Measurements from ENCODE around the gene MDK. TPM values are rescaled to one million over a fixed set of nuclear protein-coding genes. Genes with fewer than 3 reads are reported as not detected.

Gene MDK
- total RNA-seq, 2 experiments from 2014 or later = 5.5 to 6.5 TPM

GRCh38 chr11:46343520-46343919 is 37.9 kb upstream of the MDK start:
- no peaks in the 10 kb centered on the region for H3K9me3 Mint-ChIP-seq
- Histone ChIP-seq H3K9me3 (ENCODE audit: control insufficient read depth in 1 of 2, insufficient read depth in 1 of 2, low read length in 2 of 2) (no peaks in the 10 kb centered on the region), H3K27ac (ENCODE audit: low read depth in 1 of 2, low read length in 2 of 2) (peak overlapping the region in 1 of 2 donors; percentile 4), H3K36me3 (ENCODE audit: insufficient read depth, low read length) (no peaks in the 10 kb centered on the region), H3K4me3 (ENCODE audit: low read length) (no peak overlapping the region), H3K4me1 (ENCODE audit: insufficient read depth, low read length) (peaks cover 85% of the 10 kb centered on the region), H3K27me3 (ENCODE audit: control insufficient read depth in 1 of 2, insufficient read depth in 2 of 2, low read length in 2 of 2) (no peaks in the 10 kb centered on the region)
- ChIA-PET CTCF (no interaction called here), POLR2A (interaction anchor here (14.3 kb wide), 1 partner anchor 10 kb away, joined by 266 read pairs; no protein-coding TSS in a partner anchor)
- no peak for TF ChIP-seq CTCF (IDR thresholded peaks at IDR 0.05)
- no peak for ATAC-seq (ENCODE audit: poor library complexity)
- DNase-seq = no peak
- H3K4me3 Mint-ChIP-seq = peak overlapping the region; percentile 72
- intact Hi-C loops (cut with DNase I, micrococcal nuclease) = loop anchor here in 1 of 2 experiments (10.0 kb wide), 1 partner anchor 191 kb away; no protein-coding TSS in a partner anchor
- peaks cover 82% of the 10 kb centered on the region for H3K4me1 Mint-ChIP-seq (ENCODE audit: low read depth)
- H3K27ac Mint-ChIP-seq = peak overlapping the region; percentile 80
- no peaks in the 10 kb centered on the region for H3K27me3 Mint-ChIP-seq
- peaks cover 13% of the 10 kb centered on the region for H3K36me3 Mint-ChIP-seq (ENCODE audit: low read depth)

DNA sequence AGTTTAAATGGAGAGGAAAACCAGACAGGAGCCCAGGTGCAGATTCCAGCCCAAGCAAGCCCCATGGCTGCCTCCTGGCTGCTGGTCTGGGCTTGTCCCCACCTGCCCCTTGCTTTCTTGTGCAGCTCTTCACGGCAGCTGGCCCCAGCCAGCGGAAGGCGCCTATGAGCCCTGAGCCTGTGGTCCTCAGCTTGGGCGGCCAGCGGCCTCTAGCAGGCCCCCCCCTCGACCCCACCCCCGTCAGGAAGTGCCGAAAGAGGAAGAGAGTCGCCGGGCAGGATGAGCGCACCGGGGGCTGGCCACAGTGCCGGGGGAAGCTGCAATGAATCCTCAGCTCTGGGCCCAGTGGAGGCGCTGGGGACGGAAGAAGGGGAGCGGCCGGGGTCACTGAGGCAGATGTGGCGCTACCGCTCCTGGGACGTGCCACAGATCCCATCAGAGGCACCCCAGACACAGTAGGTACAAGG is 36.3 kb upstream of the MDK start:
- H3K4me1 Mint-ChIP-seq (ENCODE audit: low read depth) = peaks cover 83% of the 10 kb centered on the region
- H3K27me3 Mint-ChIP-seq = no peaks in the 10 kb centered on the region
- H3K27ac ChIP-seq (ENCODE audit: low read depth in 1 of 2, low read length in 2 of 2) = peak overlapping the region; percentile 36 to 51
- DNase-seq (peak in 3 of 14 experiments; percentile 39 to 59 (median 59)), ATAC-seq (ENCODE audit: poor library complexity) (no peak)
- H3K36me3 Mint-ChIP-seq (ENCODE audit: low read depth) = peaks cover 23% of the 10 kb centered on the region
- intact Hi-C loops (cut with DNase I, micrococcal nuclease) = loop anchor here (5.0 to 10.0 kb wide), 2 partner anchors 190 to 223 kb away; partner anchors contain the start of gene PHF21A (in 1 of the 2)
- peak overlapping the region; percentile 61 for H3K4me3 ChIP-seq (ENCODE audit: low read length)
- no peaks in the 10 kb centered on the region for H3K9me3 ChIP-seq (ENCODE audit: control insufficient read depth in 1 of 2, insufficient read depth in 1 of 2, low read length in 2 of 2)
- H3K27ac Mint-ChIP-seq = peak overlapping the region; percentile 80
- POLR2A ChIA-PET = interaction anchor here (1.1 to 14.3 kb wide), 5 partner anchors 12 to 215 kb away, joined by 3 to 266 read pairs (median 4); no protein-coding TSS in a partner anchor
- CTCF ChIA-PET = interaction anchor here (1.2 to 5.2 kb wide), 3 partner anchors 14 to 37 kb away, joined by 3 to 34 read pairs (median 6); no protein-coding TSS in a partner anchor
- H3K4me3 Mint-ChIP-seq = peak overlapping the region; percentile 88
- no peaks in the 10 kb centered on the region for H3K9me3 Mint-ChIP-seq
- peaks cover 6% of the 10 kb centered on the region for H3K36me3 ChIP-seq (ENCODE audit: insufficient read depth, low read length)
- peaks cover 85% of the 10 kb centered on the region for H3K4me1 ChIP-seq (ENCODE audit: insufficient read depth, low read length)
- H3K27me3 ChIP-seq (ENCODE audit: control insufficient read depth in 1 of 2, insufficient read depth in 2 of 2, low read length in 2 of 2) = no peaks in the 10 kb centered on the region
- no peak for TF ChIP-seq CTCF (IDR thresholded peaks at IDR 0.05)

GRCh38 chr11:46345881-46346484 is 35.5 kb upstream of the MDK start:
- Histone ChIP-seq H3K36me3 (ENCODE audit: insufficient read depth, low read length) (peaks cover 7% of the 10 kb centered on the region), H3K27me3 (ENCODE audit: control insufficient read depth in 1 of 2, insufficient read depth in 2 of 2, low read length in 2 of 2) (no peaks in the 10 kb centered on the region), H3K4me1 (ENCODE audit: insufficient read depth, low read length) (peaks cover 85% of the 10 kb centered on the region), H3K27ac (ENCODE audit: low read depth in 1 of 2, low read length in 2 of 2) (peak overlapping the region; percentile 36 to 51), H3K4me3 (ENCODE audit: low read length) (peak overlapping the region; percentile 61), H3K9me3 (ENCODE audit: control insufficient read depth in 1 of 2, insufficient read depth in 1 of 2, low read length in 2 of 2) (no peaks in the 10 kb centered on the region)
- no peaks in the 10 kb centered on the region for H3K27me3 Mint-ChIP-seq
- CTCF ChIA-PET = interaction anchor here (1.5 to 5.2 kb wide), 6 partner anchors 12 to 37 kb away, joined by 3 to 34 read pairs (median 9); no protein-coding TSS in a partner anchor
- ATAC-seq (ENCODE audit: poor library complexity) = no peak
- peaks cover 23% of the 10 kb centered on the region for H3K36me3 Mint-ChIP-seq (ENCODE audit: low read depth)
- POLR2A ChIA-PET = interaction anchor here (1.1 to 14.3 kb wide), 5 partner anchors 13 to 214 kb away, joined by 3 to 266 read pairs (median 3); no protein-coding TSS in a partner anchor
- peak overlapping the region; percentile 80 for H3K27ac Mint-ChIP-seq
- H3K4me1 Mint-ChIP-seq (ENCODE audit: low read depth) = peaks cover 84% of the 10 kb centered on the region
- DNase-seq = peak in 4 of 14 experiments; percentile 19 to 67 (median 52)
- TF ChIP-seq CTCF (IDR thresholded peaks at IDR 0.05) = no peak
- H3K4me3 Mint-ChIP-seq = peak overlapping the region; percentile 88
- no peaks in the 10 kb centered on the region for H3K9me3 Mint-ChIP-seq
- intact Hi-C loops (cut with DNase I, micrococcal nuclease) = loop anchor here (1.0 to 10.0 kb wide), 4 partner anchors 13 to 224 kb away; partner anchors contain the start of gene PHF21A (in 1 of the 2)

Data from CD4-positive, alpha-beta T cell (primary cell).